ENCODE results near the gene CCDC158.

Gene CCDC158

DNA sequence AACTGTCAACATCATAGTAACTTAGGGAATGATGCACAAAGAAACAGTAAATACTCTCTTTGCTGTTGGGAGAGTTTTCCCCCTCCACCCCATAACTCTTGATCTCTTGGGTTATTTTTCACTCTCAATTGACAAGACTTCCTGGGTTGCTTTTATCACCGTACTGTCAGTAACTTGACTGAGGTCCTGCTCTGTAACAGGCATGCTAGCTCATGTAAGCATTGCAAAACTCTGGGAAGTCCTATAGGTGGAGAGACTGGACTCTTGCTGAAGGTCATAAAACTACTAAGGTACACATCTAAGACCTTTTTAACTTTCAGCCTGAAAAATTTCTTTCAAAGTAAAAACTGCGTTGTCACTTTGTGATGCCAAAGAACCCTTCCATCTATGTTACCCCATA is 25.0 kb upstream of the CCDC158 start:
- no peak overlapping the region for H3K4me3 ChIP-seq (ENCODE audit: low read depth, low read length)
- TF ChIP-seq, protein P1, sequence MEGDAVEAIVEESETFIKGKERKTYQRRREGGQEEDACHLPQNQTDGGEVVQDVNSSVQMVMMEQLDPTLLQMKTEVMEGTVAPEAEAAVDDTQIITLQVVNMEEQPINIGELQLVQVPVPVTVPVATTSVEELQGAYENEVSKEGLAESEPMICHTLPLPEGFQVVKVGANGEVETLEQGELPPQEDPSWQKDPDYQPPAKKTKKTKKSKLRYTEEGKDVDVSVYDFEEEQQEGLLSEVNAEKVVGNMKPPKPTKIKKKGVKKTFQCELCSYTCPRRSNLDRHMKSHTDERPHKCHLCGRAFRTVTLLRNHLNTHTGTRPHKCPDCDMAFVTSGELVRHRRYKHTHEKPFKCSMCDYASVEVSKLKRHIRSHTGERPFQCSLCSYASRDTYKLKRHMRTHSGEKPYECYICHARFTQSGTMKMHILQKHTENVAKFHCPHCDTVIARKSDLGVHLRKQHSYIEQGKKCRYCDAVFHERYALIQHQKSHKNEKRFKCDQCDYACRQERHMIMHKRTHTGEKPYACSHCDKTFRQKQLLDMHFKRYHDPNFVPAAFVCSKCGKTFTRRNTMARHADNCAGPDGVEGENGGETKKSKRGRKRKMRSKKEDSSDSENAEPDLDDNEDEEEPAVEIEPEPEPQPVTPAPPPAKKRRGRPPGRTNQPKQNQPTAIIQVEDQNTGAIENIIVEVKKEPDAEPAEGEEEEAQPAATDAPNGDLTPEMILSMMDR (conservative IDR thresholded peaks at IDR 0.05; ENCODE audit: low read depth, low read length) = no peak
- no peak for DNase-seq (ENCODE audit: low read depth)

DNA sequence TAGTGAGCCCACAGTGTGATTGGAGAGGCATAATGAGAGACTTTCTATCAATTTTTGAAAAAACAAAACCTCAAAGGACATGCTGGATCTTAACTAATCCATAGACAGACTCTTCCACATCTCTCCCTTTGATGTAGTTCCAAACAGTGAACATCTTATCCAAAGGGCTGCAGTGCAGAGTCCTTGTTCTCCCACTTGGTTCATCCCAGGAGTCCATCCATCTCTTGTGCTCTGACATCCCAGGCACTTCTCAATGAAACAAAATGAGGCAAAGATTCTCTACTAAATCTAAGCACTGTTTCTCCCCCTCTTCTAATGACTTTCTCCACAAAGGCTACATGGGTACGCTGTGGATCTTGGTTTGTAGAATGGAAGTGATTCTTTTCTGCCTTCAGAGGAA is 22.4 kb upstream of the CCDC158 start:
- TF ChIP-seq, protein P1 (conservative IDR thresholded peaks at IDR 0.05; ENCODE audit: low read depth, low read length) = no peak
- H3K4me3 ChIP-seq (ENCODE audit: low read depth, low read length) = no peak overlapping the region
- DNase-seq (ENCODE audit: low read depth) = no peak

DNA sequence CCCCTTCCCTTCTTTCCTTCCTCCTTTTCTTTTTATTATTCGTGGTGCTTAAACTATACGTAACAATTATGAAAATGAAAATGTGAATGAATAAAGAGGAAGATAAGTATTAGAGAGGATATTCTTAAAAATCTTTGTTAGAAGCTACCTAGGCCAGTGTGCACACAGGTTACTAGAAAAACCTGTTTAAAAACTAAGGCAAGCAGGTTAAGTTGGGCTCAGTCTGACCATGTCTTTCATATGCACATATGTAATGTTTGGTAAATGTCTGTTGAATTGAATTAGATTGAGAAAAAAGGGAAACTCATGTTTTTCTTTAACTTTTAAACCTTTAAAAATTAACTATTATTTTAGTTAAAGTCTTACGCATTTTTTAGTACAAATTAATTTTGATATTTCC is 21.9 kb upstream of the CCDC158 start:
- DNase-seq (ENCODE audit: low read depth) = no peak
- TF ChIP-seq, protein P1 (conservative IDR thresholded peaks at IDR 0.05; ENCODE audit: low read depth, low read length) = no peak
- H3K4me3 ChIP-seq (ENCODE audit: low read depth, low read length) = no peak overlapping the region

DNA sequence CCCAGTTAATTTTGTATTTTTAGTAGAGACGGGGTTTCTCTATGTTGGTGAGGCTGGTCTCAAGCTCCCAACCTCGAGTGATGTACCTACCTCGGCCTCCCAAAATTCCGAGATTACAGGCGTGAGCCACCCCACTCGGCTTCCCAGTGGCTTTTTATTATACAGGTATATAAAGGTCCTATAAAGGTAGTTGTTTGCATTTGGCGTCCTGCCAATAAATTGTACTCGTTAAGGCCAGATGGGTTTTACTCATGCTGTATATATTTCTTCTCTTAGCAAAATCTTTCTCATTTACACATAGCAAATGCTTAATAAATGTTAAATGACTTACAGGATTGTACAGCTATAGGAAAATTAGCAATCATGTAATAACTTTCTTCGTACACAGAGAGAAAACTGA is 20.9 kb upstream of the CCDC158 start:
- TF ChIP-seq, protein P1 (conservative IDR thresholded peaks at IDR 0.05; ENCODE audit: low read depth, low read length) = no peak
- DNase-seq (ENCODE audit: low read depth) = no peak
- H3K4me3 ChIP-seq (ENCODE audit: low read depth, low read length) = no peak overlapping the region

DNA sequence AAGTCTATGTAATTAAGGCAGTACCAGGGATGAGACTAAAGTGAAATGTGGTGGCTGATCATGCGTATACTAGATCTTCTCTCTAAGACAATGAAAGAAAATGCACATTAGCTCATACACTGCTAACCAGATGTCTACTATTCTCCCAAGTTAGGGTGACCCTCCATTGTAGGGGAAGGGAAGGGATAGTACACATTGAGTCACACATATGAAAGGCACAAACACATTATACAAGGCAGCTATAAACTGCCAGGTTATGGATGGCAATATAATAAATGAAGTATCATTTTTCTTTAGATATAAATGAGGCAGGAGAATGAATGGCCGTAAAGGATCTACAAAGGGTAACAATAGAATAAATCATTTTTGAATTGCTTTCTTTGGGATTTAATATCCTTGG is 18.6 kb upstream of the CCDC158 start:
- no peak overlapping the region for H3K4me3 ChIP-seq (ENCODE audit: low read depth, low read length)
- DNase-seq (ENCODE audit: low read depth) = no peak
- TF ChIP-seq, protein P1 (conservative IDR thresholded peaks at IDR 0.05; ENCODE audit: low read depth, low read length) = no peak

DNA sequence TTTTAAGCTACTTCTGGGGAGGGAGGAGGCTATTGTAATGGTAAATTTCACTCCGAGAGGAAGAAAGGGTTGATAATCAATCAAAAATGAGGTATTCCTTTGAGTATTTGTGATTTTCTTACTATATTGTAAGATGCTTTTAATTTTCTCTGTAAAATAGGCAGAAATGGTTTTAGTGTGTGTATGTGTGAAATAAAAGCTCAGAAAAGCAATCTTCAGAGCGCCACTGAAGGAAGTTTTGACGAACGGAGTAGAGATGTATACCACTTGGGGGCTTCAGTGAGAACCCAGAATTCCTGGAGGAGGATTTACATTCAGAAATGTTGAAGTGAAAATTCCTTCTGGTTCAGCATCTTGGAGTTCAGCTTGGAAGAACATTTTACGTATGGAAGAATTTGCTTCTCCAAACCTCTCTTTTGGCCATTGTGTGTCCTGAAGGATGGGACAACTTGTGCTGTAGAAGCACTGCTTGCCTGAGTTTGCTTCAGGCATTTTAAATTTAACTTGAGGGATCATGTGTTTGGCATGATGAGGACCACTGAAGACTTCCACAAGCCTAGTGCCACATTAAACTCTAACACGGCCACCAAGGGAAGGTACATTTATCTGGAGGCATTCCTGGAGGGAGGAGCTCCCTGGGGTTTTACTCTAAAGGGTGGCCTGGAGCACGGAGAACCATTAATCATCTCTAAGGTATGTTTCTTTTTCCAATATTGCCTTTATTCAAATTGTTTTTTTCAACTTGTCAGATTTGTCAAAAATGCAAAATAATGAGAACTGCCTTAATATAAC is 14.8 kb upstream of the CCDC158 start:
- no peak for DNase-seq (ENCODE audit: low read depth)
- TF ChIP-seq, protein P1 (conservative IDR thresholded peaks at IDR 0.05; ENCODE audit: low read depth, low read length) = peak; percentile 7
- no peak overlapping the region for H3K4me3 ChIP-seq (ENCODE audit: low read depth, low read length)

DNA sequence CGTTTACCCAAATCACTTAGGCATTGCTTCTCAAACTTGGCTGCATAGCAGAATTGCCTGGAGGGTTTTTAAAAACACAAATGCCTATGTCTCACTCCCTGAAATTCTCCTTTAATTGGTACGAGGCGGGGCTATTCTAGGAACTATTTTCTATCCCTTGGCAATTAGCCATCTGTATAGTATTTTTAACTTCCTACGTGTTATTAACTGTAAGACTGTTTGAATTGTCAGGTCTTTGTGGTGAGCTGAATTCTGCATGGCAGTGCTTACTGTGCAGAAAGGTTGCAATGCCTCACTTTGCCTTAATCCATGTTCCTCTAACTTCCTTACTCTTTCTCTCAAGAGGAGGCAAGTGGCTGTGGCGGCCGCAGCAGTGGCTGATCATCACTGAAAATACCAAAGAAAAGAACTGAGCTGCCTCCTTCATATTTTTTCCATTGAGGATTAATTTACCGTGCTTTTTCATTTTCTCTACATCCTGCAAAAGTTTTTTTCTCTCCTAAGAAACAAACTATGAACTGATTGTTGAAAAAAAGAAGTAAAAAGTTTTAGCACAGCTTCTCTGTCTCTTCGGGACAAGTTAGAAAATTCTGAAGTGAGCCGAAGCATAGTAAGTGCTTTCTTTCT is 14.1 kb upstream of the CCDC158 start, which contains the start of gene SHROOM3:
TSS of gene SHROOM3 (plus strand) at position 329 of the 627 bp plus-strand sequence. CDS start 824 bp downstream, outside the sequence.
- TF ChIP-seq, protein P1 (conservative IDR thresholded peaks at IDR 0.05; ENCODE audit: low read depth, low read length) = no peak
- no peak within 1 kb of the TSS for H3K4me3 ChIP-seq (ENCODE audit: low read depth, low read length)
- peak; percentile 22 for DNase-seq (ENCODE audit: low read depth)

All from choroid plexus epithelial cell (primary cell).